MG63 (cell line): ENCODE results near the gene MRPL2. TPM values are rescaled to one million over a fixed set of nuclear protein-coding genes. Genes with fewer than 3 reads are reported as not detected.

Experiments used
- DNase-seq: peaks from one replicate; pipeline ENCODE4 v3.0.0-alpha.2; 2020
- H3K27me3 ChIP-seq: fragments of 250-450 bp; sonication (Bioruptor Pico); 2 replicates; pipeline ENCODE4 v1.5.1; 2020; ENCODE audit warnings: mild to moderate bottlenecking, moderate library complexity
- H3K36me3 ChIP-seq: fragments of 250-450 bp; sonication (Bioruptor Pico); 2 replicates; pipeline ENCODE4 v1.5.1; 2020; ENCODE audit warnings: mild to moderate bottlenecking, moderate library complexity
- H3K4me3 ChIP-seq: fragments of 250-450 bp; sonication (Bioruptor Pico); 2 replicates; pipeline ENCODE4 v1.5.1; 2020; ENCODE audit warnings: mild to moderate bottlenecking, moderate library complexity
- H3K9me3 ChIP-seq: fragments of 250-450 bp; sonication (Bioruptor Pico); 2 replicates; pipeline ENCODE4 v1.5.1; 2020; ENCODE audit warnings: mild to moderate bottlenecking, moderate library complexity
- total RNA-seq: library from RNA; depleted of rRNA; stranded (reverse); fragments of >200 nt; shearing (Covaris generic); gene quantifications from 2 replicates; pipeline ENCODE4 v1.2.3, GENCODE V29; 2014; ENCODE audit warnings: low replicate concordance; rRNA removed

Gene MRPL2
- 31.0 and 54.7 TPM in 2 replicates for total RNA-seq

GRCh38 chr6:43059168-43060033 lies at the start of gene MRPL2, which contains the start of gene KLC4:
Gene MRPL2 (minus strand): TSS chr6:43059434. CDS start chr6:43059381, 53 bp downstream.
Gene KLC4 (plus strand): TSS chr6:43059631. CDS start chr6:43061336, 1,705 bp downstream.
- Histone ChIP-seq H3K9me3 (no peaks in the 10 kb centered on the region), H3K4me3 (peak within 1 kb of the TSS; percentile 96), H3K36me3 (peaks cover 2% of the 10 kb centered on the region; the same call in 1 of the 2 replicates), H3K27me3 (no peaks in the 10 kb centered on the region)
- peak; percentile 94 for DNase-seq

GRCh38 chr6:43107344-43108062 lies 48.3 kb upstream of the MRPL2 start:
- no peaks in the 10 kb centered on the region for H3K9me3 ChIP-seq
- no peak overlapping the region for H3K4me3 ChIP-seq
- H3K27me3 ChIP-seq, result no peaks in the 10 kb centered on the region
- H3K36me3 ChIP-seq, result no peaks in the 10 kb centered on the region
- DNase-seq, result no peak

- no peaks in the 10 kb centered on the region for H3K36me3 ChIP-seq
- no peak overlapping the region for H3K4me3 ChIP-seq
- H3K27me3 ChIP-seq, result no peaks in the 10 kb centered on the region
- H3K9me3 ChIP-seq, result no peaks in the 10 kb centered on the region
- no peak for DNase-seq
Observed at GRCh38 chr6:43105538-43106222, 46.4 kb upstream of the MRPL2 start.

GRCh38 chr6:43103253-43103876 lies 44.1 kb upstream of the MRPL2 start:
- no peak overlapping the region for H3K4me3 ChIP-seq
- no peaks in the 10 kb centered on the region for H3K36me3 ChIP-seq
- DNase-seq, result no peak
- H3K27me3 ChIP-seq, result no peaks in the 10 kb centered on the region
- no peaks in the 10 kb centered on the region for H3K9me3 ChIP-seq

- DNase-seq, result no peak
- Histone ChIP-seq H3K4me3 (no peak overlapping the region), H3K27me3 (no peaks in the 10 kb centered on the region), H3K9me3 (no peaks in the 10 kb centered on the region), H3K36me3 (no peaks in the 10 kb centered on the region)
Observed at GRCh38 chr6:43101497-43101896, 42.3 kb upstream of the MRPL2 start.

GRCh38 chr6:43097502-43097901 lies 38.3 kb upstream of the MRPL2 start:
- Histone ChIP-seq H3K4me3 (no peak overlapping the region), H3K27me3 (no peaks in the 10 kb centered on the region), H3K36me3 (no peaks in the 10 kb centered on the region), H3K9me3 (no peaks in the 10 kb centered on the region)
- no peak for DNase-seq

- no peak overlapping the region for H3K4me3 ChIP-seq
Observed at GRCh38 chr6:43097098-43097489, 37.9 kb upstream of the MRPL2 start.

GRCh38 chr6:43096451-43097097 lies 37.3 kb upstream of the MRPL2 start:
- no peaks in the 10 kb centered on the region for H3K27me3 ChIP-seq
- no peak overlapping the region for H3K4me3 ChIP-seq
- H3K9me3 ChIP-seq, result no peaks in the 10 kb centered on the region
- H3K36me3 ChIP-seq, result no peaks in the 10 kb centered on the region
- peak; percentile 27 for DNase-seq

More at GRCh38 chr6:43097098-43097489, 37.9 kb upstream of the MRPL2 start:
- H3K9me3 ChIP-seq, result no peaks in the 10 kb centered on the region
- no peaks in the 10 kb centered on the region for H3K27me3 ChIP-seq
- H3K36me3 ChIP-seq, result no peaks in the 10 kb centered on the region
- no peak for DNase-seq

- DNase-seq, result no peak
- no peaks in the 10 kb centered on the region for H3K36me3 ChIP-seq
- H3K4me3 ChIP-seq, result no peak overlapping the region
- no peaks in the 10 kb centered on the region for H3K9me3 ChIP-seq
- H3K27me3 ChIP-seq, result no peaks in the 10 kb centered on the region
Observed at GRCh38 chr6:43095939-43096338, 36.7 kb upstream of the MRPL2 start.

- no peak for DNase-seq
- Histone ChIP-seq H3K4me3 (no peak overlapping the region), H3K9me3 (no peaks in the 10 kb centered on the region), H3K27me3 (no peaks in the 10 kb centered on the region), H3K36me3 (no peaks in the 10 kb centered on the region)
Observed at GRCh38 chr6:43093436-43094289, 34.4 kb upstream of the MRPL2 start.

GRCh38 chr6:43092635-43093034 lies 33.4 kb upstream of the MRPL2 start:
- no peak overlapping the region for H3K4me3 ChIP-seq
- no peaks in the 10 kb centered on the region for H3K9me3 ChIP-seq
- DNase-seq, result no peak
- no peaks in the 10 kb centered on the region for H3K36me3 ChIP-seq
- H3K27me3 ChIP-seq, result no peaks in the 10 kb centered on the region

- Histone ChIP-seq H3K4me3 (no peak overlapping the region), H3K27me3 (no peaks in the 10 kb centered on the region), H3K36me3 (no peaks in the 10 kb centered on the region), H3K9me3 (no peaks in the 10 kb centered on the region)
- no peak for DNase-seq
Observed at GRCh38 chr6:43091436-43091991, 32.3 kb upstream of the MRPL2 start.

GRCh38 chr6:43091020-43091419 lies 31.8 kb upstream of the MRPL2 start:
- Histone ChIP-seq H3K27me3 (no peaks in the 10 kb centered on the region), H3K4me3 (no peak overlapping the region), H3K36me3 (no peaks in the 10 kb centered on the region), H3K9me3 (no peaks in the 10 kb centered on the region)
- DNase-seq, result no peak

- no peak overlapping the region for H3K4me3 ChIP-seq
- no peaks in the 10 kb centered on the region for H3K27me3 ChIP-seq
- no peaks in the 10 kb centered on the region for H3K9me3 ChIP-seq
- no peaks in the 10 kb centered on the region for H3K36me3 ChIP-seq
- no peak for DNase-seq
Observed at GRCh38 chr6:43090559-43090956, 31.3 kb upstream of the MRPL2 start.

GRCh38 chr6:43089874-43090558 lies 30.8 kb upstream of the MRPL2 start:
- no peak for DNase-seq
- Histone ChIP-seq H3K9me3 (no peaks in the 10 kb centered on the region), H3K36me3 (no peaks in the 10 kb centered on the region), H3K4me3 (no peak overlapping the region), H3K27me3 (no peaks in the 10 kb centered on the region)
